ENCODE measurements around the gene EYA3. TPM values are rescaled to one million over a fixed set of nuclear protein-coding genes. Genes with fewer than 3 reads are reported as not detected.

EYA3 gene
- total RNA-seq, 4 donors from 2014 or later: 8.2 to 11.9 (median 8.7) TPM

GRCh38 chr1:28045777-28046176 is 42.6 kb downstream of the EYA3 start:
- peaks cover 11 to 56% (median 34%) of the 10 kb centered on the region in 4 donors for H3K36me3 ChIP-seq
- no peak overlapping the region for H3K4me3 ChIP-seq
- H3K27me3 ChIP-seq: no peaks in the 10 kb centered on the region
- no peak for TF ChIP-seq POLR2AphosphoS5 (IDR thresholded peaks at IDR 0.05)
- no peak for TF ChIP-seq CTCF (IDR thresholded peaks at IDR 0.05)
- TF ChIP-seq EP300 (IDR thresholded peaks at IDR 0.05): no peak
- 98% methylated on average over 1 of the region's 1 CpG for WGBS
- no peak for DNase-seq (ENCODE audit: extremely low spot score)
- intact Hi-C loops (cut with DNase I): no loop called here
- no peaks in the 10 kb centered on the region for H3K9me3 ChIP-seq
- H3K4me1 ChIP-seq: no peaks in the 10 kb centered on the region
- no peak overlapping the region for H3K27ac ChIP-seq (replicated peaks in 1 of 4)

GRCh38 chr1:28044399-28044798 is 44.0 kb downstream of the EYA3 start:
- WGBS: 98% methylated on average over 1 of the region's 1 CpG
- intact Hi-C loops (cut with DNase I): no loop called here
- Histone ChIP-seq H3K27me3 (no peaks in the 10 kb centered on the region), H3K4me3 (no peak overlapping the region), H3K4me1 (no peaks in the 10 kb centered on the region), H3K36me3 (peaks cover 11 to 70% (median 39%) of the 10 kb centered on the region in 4 donors), H3K9me3 (no peaks in the 10 kb centered on the region), H3K27ac (replicated peaks in 1 of 4) (no peak overlapping the region)
- TF ChIP-seq POLR2A (IDR thresholded peaks at IDR 0.05; ENCODE audit: low read depth) (no peak), EP300 (IDR thresholded peaks at IDR 0.05) (no peak), POLR2AphosphoS5 (IDR thresholded peaks at IDR 0.05) (no peak), CTCF (IDR thresholded peaks at IDR 0.05) (no peak)
- no peak for DNase-seq (ENCODE audit: extremely low spot score)

GRCh38 chr1:28039341-28039740 is 49.1 kb downstream of the EYA3 start:
- H3K36me3 ChIP-seq: peaks cover 0 to 79% (median 37%) of the 10 kb centered on the region in 4 donors
- intact Hi-C loops (cut with DNase I): no loop called here
- TF ChIP-seq CTCF (IDR thresholded peaks at IDR 0.05) (no peak), POLR2AphosphoS5 (IDR thresholded peaks at IDR 0.05) (no peak), EP300 (IDR thresholded peaks at IDR 0.05) (no peak), POLR2A (IDR thresholded peaks at IDR 0.05; ENCODE audit: low read depth) (no peak)
- no peak overlapping the region for H3K27ac ChIP-seq (replicated peaks in 1 of 4)
- WGBS: 85% methylated on average over 2 of the region's 2 CpGs
- no peak overlapping the region for H3K4me3 ChIP-seq
- DNase-seq (ENCODE audit: extremely low spot score): no peak
- no peaks in the 10 kb centered on the region for H3K27me3 ChIP-seq
- no peaks in the 10 kb centered on the region for H3K9me3 ChIP-seq
- H3K4me1 ChIP-seq: no peaks in the 10 kb centered on the region

GRCh38 chr1:28037946-28038345 is 50.5 kb downstream of the EYA3 start:
- Histone ChIP-seq H3K4me1 (no peaks in the 10 kb centered on the region), H3K9me3 (no peaks in the 10 kb centered on the region), H3K36me3 (peaks cover 0 to 72% (median 32%) of the 10 kb centered on the region in 4 donors), H3K27ac (replicated peaks in 1 of 4) (no peak overlapping the region), H3K27me3 (no peaks in the 10 kb centered on the region), H3K4me3 (no peak overlapping the region)
- no peak for TF ChIP-seq CTCF (IDR thresholded peaks at IDR 0.05)
- no peak for TF ChIP-seq EP300 (IDR thresholded peaks at IDR 0.05)
- TF ChIP-seq POLR2A (IDR thresholded peaks at IDR 0.05; ENCODE audit: low read depth): no peak
- no peak for TF ChIP-seq POLR2AphosphoS5 (IDR thresholded peaks at IDR 0.05)
- intact Hi-C loops (cut with DNase I): no loop called here
- 96% methylated on average over 8 of the region's 8 CpGs for WGBS
- DNase-seq (ENCODE audit: extremely low spot score): no peak

- peaks cover 0 to 65% (median 29%) of the 10 kb centered on the region in 4 donors for H3K36me3 ChIP-seq
- DNase-seq (ENCODE audit: extremely low spot score): no peak
- no peaks in the 10 kb centered on the region for H3K9me3 ChIP-seq
- no peak overlapping the region for H3K4me3 ChIP-seq
- intact Hi-C loops (cut with DNase I): no loop called here
- H3K4me1 ChIP-seq: no peaks in the 10 kb centered on the region
- H3K27ac ChIP-seq (replicated peaks in 1 of 4): no peak overlapping the region
- no peak for TF ChIP-seq POLR2AphosphoS5 (IDR thresholded peaks at IDR 0.05)
- no peaks in the 10 kb centered on the region for H3K27me3 ChIP-seq
Measured at GRCh38 chr1:28037206-28037605, 51.2 kb downstream of the EYA3 start.
